OCI-LY3 (cell line): ENCODE results near the gene ARHGAP1.
A peak's percentile ranks its signal among the peaks of the same experiment; 100 is the strongest.

Source experiments
- H2AFZ ChIP-seq: fragments of 200-600, 300-600 bp; shearing (Covaris generic); 2 replicates; pipeline ENCODE4 v1.6.0; 2014; ENCODE audit warnings: antibody characterized with exemption, low read depth, low read length
- H3K27ac ChIP-seq: fragments of 200-600, 300-600 bp; sonication (generic); 2 replicates; pipeline ENCODE4 v1.5.1; 2014; ENCODE audit warnings: mild to moderate bottlenecking, low read length, moderate library complexity, mixed read lengths
- H3K27me3 ChIP-seq: fragments of 200-600, 300-600 bp; sonication (generic); 2 replicates; pipeline ENCODE4 v1.6.1; 2014; ENCODE audit warnings: low read depth, low read length, mixed read lengths
- H3K36me3 ChIP-seq: fragments of 200-600, 300-600 bp; sonication (generic); replicated peaks from 2 replicates; pipeline ENCODE3; 2014; ENCODE audit warnings: low read depth, low read length, mixed read lengths
- H3K4me1 ChIP-seq: fragments of 300-600, 200-600 bp; sonication (generic); 2 replicates; pipeline ENCODE4 v1.6.1; 2014; ENCODE audit warnings: low read length, mixed read lengths
- H3K4me2 ChIP-seq: fragments of 200-600, 300-600 bp; sonication (generic); 2 replicates; pipeline ENCODE4 v1.6.1; 2014; ENCODE audit warnings: low read length, mixed read lengths
- H3K4me3 ChIP-seq: fragments of 300-600, 200-600 bp; sonication (generic); 2 replicates; pipeline ENCODE4 v1.5.1; 2014; ENCODE audit warnings: antibody characterized with exemption, mild to moderate bottlenecking, low read length, moderate library complexity
- H3K79me2 ChIP-seq: fragments of 300-600, 200-600 bp; shearing (Covaris generic); 2 replicates; pipeline ENCODE4 v1.6.1; 2014; ENCODE audit warnings: mild to moderate bottlenecking, low read length, mixed read lengths
- H3K9ac ChIP-seq: fragments of 300-600, 200-600 bp; shearing (Covaris generic); 2 replicates; pipeline ENCODE4 v1.6.0; 2014; ENCODE audit warnings: mild to moderate bottlenecking, low read length, moderate library complexity
- H3K9me3 ChIP-seq: fragments of 200-600, 300-600 bp; shearing (Covaris generic); 2 replicates; pipeline ENCODE4 v1.6.1; 2014; ENCODE audit warnings: low read length, mixed read lengths; ENCODE audit not compliant: insufficient read depth
- H4K20me1 ChIP-seq: fragments of 200-600, 300-600 bp; sonication (generic); 2 replicates; pipeline ENCODE4 v1.6.1; 2016; ENCODE audit warnings: low read length, mixed read lengths; ENCODE audit not compliant: insufficient read depth
- EZH2phosphoT487 ChIP-seq: fragments of 200-600 bp; shearing (Covaris generic); IDR thresholded peaks from 2 replicates; pipeline ENCODE4 v1.6.1; 2018; ENCODE audit warnings: antibody characterized with exemption, mixed run types, low read depth
- TF ChIP-seq, protein P1 (sequence below): fragments of 200-600, 300-600 bp; sonication (generic); IDR thresholded peaks from 2 replicates; pipeline ENCODE4 v1.5.1; 2014; ENCODE audit warnings: antibody characterized with exemption, low read length, low read depth

ARHGAP1 gene

DNA sequence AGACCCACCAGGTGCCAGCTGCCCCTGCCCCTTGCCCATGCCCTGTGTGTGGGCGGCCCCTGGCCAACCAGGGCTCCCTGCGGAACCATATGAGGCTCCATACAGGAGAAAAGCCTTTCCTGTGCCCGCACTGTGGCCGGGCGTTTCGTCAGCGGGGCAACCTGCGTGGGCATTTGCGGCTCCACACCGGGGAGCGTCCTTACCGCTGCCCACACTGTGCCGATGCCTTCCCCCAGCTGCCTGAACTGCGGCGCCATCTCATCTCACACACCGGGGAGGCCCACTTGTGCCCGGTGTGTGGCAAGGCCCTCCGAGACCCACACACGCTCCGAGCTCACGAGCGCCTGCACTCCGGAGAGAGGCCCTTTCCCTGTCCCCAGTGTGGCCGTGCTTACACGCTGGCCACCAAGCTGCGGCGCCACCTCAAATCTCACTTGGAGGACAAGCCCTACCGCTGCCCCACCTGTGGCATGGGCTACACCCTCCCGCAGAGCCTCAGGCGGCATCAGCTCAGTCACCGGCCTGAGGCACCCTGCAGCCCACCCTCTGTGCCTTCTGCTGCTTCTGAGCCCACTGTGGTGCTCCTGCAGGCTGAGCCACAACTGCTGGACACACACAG, 4.8 kb upstream of the ARHGAP1 start:
- H4K20me1 ChIP-seq = no peaks in the 10 kb centered on the region
- H3K4me3 ChIP-seq = no peak overlapping the region
- H3K36me3 ChIP-seq = peaks cover 40% of the 10 kb centered on the region
- H3K4me2 ChIP-seq = no peak overlapping the region
- no peaks in the 10 kb centered on the region for H3K27me3 ChIP-seq
- no peaks in the 10 kb centered on the region for H3K9me3 ChIP-seq
- peaks cover 4% of the 10 kb centered on the region; the same call in 1 of the 2 replicates for H3K4me1 ChIP-seq
- no peak overlapping the region for H3K27ac ChIP-seq
- no peak overlapping the region for H3K9ac ChIP-seq
- H3K79me2 ChIP-seq = peaks cover 23% of the 10 kb centered on the region
- TF ChIP-seq, protein P1, sequence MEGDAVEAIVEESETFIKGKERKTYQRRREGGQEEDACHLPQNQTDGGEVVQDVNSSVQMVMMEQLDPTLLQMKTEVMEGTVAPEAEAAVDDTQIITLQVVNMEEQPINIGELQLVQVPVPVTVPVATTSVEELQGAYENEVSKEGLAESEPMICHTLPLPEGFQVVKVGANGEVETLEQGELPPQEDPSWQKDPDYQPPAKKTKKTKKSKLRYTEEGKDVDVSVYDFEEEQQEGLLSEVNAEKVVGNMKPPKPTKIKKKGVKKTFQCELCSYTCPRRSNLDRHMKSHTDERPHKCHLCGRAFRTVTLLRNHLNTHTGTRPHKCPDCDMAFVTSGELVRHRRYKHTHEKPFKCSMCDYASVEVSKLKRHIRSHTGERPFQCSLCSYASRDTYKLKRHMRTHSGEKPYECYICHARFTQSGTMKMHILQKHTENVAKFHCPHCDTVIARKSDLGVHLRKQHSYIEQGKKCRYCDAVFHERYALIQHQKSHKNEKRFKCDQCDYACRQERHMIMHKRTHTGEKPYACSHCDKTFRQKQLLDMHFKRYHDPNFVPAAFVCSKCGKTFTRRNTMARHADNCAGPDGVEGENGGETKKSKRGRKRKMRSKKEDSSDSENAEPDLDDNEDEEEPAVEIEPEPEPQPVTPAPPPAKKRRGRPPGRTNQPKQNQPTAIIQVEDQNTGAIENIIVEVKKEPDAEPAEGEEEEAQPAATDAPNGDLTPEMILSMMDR = no peak
- TF ChIP-seq EZH2phosphoT487 = no peak
- no peak overlapping the region for H2AFZ ChIP-seq

DNA sequence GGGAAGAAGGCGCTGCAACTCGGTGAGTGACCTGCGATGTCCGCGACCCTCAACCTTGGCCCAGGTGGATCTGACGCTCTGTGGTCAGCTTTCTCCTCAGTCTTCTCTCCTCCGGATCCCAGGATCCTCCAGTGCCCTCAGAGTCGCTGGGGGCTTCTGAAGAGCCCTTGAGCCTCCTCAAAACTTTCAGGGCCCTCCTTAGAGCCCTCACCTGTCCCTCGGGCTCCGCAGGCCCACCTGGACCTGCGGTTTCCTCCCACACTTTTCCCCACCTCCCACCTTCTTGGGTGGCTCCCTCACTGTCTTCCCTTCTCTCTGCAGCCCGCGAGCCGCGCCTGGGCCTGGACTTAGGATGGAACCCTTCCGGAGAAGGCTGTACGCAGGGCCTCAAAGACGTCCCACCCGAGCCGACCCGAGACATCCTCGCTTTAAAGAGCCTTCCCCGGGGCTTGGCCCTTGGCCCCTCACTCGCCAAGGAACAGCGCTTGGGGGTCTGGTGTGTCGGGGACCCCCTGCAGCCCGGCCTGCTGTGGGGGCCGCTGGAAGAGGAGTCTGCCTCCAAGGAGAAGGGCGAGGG, 747 bp upstream of the ARHGAP1 start:
- Histone ChIP-seq H4K20me1 (0 out of 2 replicates have a peak, but pooled peaks cover 3% of the 10 kb centered on the region), H3K4me2 (peak overlapping the region; percentile 91), H3K27me3 (no peaks in the 10 kb centered on the region), H2AFZ (peak overlapping the region; percentile 90), H3K27ac (peak overlapping the region; percentile 71), H3K4me1 (peaks cover 7% of the 10 kb centered on the region; the same call in 1 of the 2 replicates), H3K4me3 (peak overlapping the region; percentile 85), H3K9me3 (no peaks in the 10 kb centered on the region), H3K9ac (peak overlapping the region; percentile 88), H3K79me2 (peaks cover 39% of the 10 kb centered on the region), H3K36me3 (peaks cover 31% of the 10 kb centered on the region)
- no peak for TF ChIP-seq EZH2phosphoT487
- TF ChIP-seq, protein P1 = no peak

DNA sequence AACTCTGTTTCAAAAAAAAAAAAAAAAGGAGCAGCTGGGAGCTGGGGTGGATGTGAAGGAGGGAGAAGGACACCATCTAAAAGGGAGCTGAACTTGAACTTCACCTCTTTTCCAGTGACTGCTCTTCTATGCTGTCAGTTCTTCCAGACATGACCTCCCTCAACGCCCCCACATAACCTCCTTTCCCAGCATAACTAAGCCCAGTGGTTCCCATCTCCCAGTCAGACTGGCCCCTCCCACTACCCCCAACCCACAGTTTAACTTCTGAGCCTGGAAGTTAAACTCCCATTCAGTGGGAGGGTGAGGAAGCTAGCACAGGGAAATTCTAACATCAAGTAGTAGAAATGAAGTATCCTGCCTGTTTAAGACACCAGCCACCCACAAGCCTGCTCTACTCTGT, 1.8 kb downstream of the ARHGAP1 start:
- no peaks in the 10 kb centered on the region for H3K9me3 ChIP-seq
- H3K4me1 ChIP-seq = peaks cover 7% of the 10 kb centered on the region; the same call in 1 of the 2 replicates
- TF ChIP-seq, protein P1 = no peak
- TF ChIP-seq EZH2phosphoT487 = no peak
- H3K79me2 ChIP-seq = peaks cover 39% of the 10 kb centered on the region
- H4K20me1 ChIP-seq = 0 out of 2 replicates have a peak, but pooled peaks cover 3% of the 10 kb centered on the region
- no peak overlapping the region for H2AFZ ChIP-seq
- no peaks in the 10 kb centered on the region for H3K27me3 ChIP-seq
- no peak overlapping the region for H3K9ac ChIP-seq
- H3K4me2 ChIP-seq = no peak overlapping the region
- peaks cover 19% of the 10 kb centered on the region for H3K36me3 ChIP-seq
- no peak overlapping the region for H3K4me3 ChIP-seq
- no peak overlapping the region for H3K27ac ChIP-seq

DNA sequence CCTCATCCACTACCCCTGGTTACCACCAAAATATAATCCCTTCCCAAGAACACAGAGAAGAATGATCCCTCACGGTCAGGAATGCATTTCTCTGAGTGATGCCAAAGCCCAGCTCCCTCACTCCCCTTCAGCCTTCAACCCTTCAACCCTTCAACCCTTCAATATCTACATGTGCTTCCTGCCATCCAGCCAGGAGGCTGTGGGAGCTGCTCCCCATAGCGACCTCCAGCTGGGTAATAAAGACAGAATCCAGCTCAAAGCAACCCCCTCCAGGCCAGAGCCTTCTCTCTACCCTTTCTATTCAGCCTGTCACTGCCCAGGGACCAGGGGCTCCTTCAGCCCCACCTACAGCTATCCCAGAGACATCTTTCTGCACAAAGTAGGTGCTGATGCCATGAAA, 2.7 kb downstream of the ARHGAP1 start:
- H3K4me3 ChIP-seq = no peak overlapping the region
- H3K79me2 ChIP-seq = peaks cover 34% of the 10 kb centered on the region
- H3K4me2 ChIP-seq = no peak overlapping the region
- H3K4me1 ChIP-seq = peaks cover 7% of the 10 kb centered on the region; the same call in 1 of the 2 replicates
- H3K27ac ChIP-seq = no peak overlapping the region
- 0 out of 2 replicates have a peak, but pooled peaks cover 3% of the 10 kb centered on the region for H4K20me1 ChIP-seq
- TF ChIP-seq, protein P1 = no peak
- no peak for TF ChIP-seq EZH2phosphoT487
- no peak overlapping the region for H2AFZ ChIP-seq
- no peaks in the 10 kb centered on the region for H3K27me3 ChIP-seq
- no peaks in the 10 kb centered on the region for H3K9me3 ChIP-seq
- H3K9ac ChIP-seq = no peak overlapping the region
- H3K36me3 ChIP-seq = peaks cover 14% of the 10 kb centered on the region
